ENCODE results near the gene ATP11B.
"Not testable (repeated sequence)": the region's sequence is repeated elsewhere in the genome, so short reads cannot be mapped to it uniquely, and the experiment has no call there.

ATP11B gene

GRCh38 chr3:182870917-182871316 lies 77.6 kb downstream of the ATP11B start:
- not testable (repeated sequence) for DNase-seq; H3K9me3 ChIP-seq (ENCODE audit: control insufficient read depth, low read length); H3K27ac ChIP-seq (ENCODE audit: insufficient read depth, low read length, poor library complexity, severe bottlenecking); H3K4me1 ChIP-seq (ENCODE audit: control insufficient read depth, insufficient read depth, low read length, poor library complexity, severe bottlenecking); H3K27me3 ChIP-seq (replicated peaks; ENCODE audit: control insufficient read depth, insufficient read depth, low read length, poor library complexity, severe bottlenecking); H3K4me3 ChIP-seq (ENCODE audit: insufficient read depth, low read depth, low read length, poor library complexity, severe bottlenecking)
- peaks cover 78% of the 10 kb centered on the region for H3K36me3 ChIP-seq (ENCODE audit: control insufficient read depth, insufficient read depth, low read length)

- no peak for DNase-seq
- no peaks in the 10 kb centered on the region for H3K9me3 ChIP-seq (ENCODE audit: control insufficient read depth, low read length)
- no peak overlapping the region for H3K27ac ChIP-seq (ENCODE audit: insufficient read depth, low read length, poor library complexity, severe bottlenecking)
- no peak overlapping the region for H3K4me3 ChIP-seq (ENCODE audit: insufficient read depth, low read depth, low read length, poor library complexity, severe bottlenecking)
- peaks cover 37% of the 10 kb centered on the region for H3K36me3 ChIP-seq (ENCODE audit: control insufficient read depth, insufficient read depth, low read length)
- no peaks in the 10 kb centered on the region for H3K4me1 ChIP-seq (ENCODE audit: control insufficient read depth, insufficient read depth, low read length, poor library complexity, severe bottlenecking)
- H3K27me3 ChIP-seq (replicated peaks; ENCODE audit: control insufficient read depth, insufficient read depth, low read length, poor library complexity, severe bottlenecking) = no peaks in the 10 kb centered on the region
Observed at GRCh38 chr3:182879031-182879611, 85.8 kb downstream of the ATP11B start.

- Histone ChIP-seq H3K4me1 (ENCODE audit: control insufficient read depth, insufficient read depth, low read length, poor library complexity, severe bottlenecking) (no peaks in the 10 kb centered on the region), H3K27me3 (replicated peaks; ENCODE audit: control insufficient read depth, insufficient read depth, low read length, poor library complexity, severe bottlenecking) (no peaks in the 10 kb centered on the region), H3K9me3 (ENCODE audit: control insufficient read depth, low read length) (no peaks in the 10 kb centered on the region), H3K27ac (ENCODE audit: insufficient read depth, low read length, poor library complexity, severe bottlenecking) (no peak overlapping the region), H3K4me3 (ENCODE audit: insufficient read depth, low read depth, low read length, poor library complexity, severe bottlenecking) (no peak overlapping the region), H3K36me3 (ENCODE audit: control insufficient read depth, insufficient read depth, low read length) (peaks cover 34% of the 10 kb centered on the region)
- no peak for DNase-seq
Observed at GRCh38 chr3:182886497-182886896, 93.2 kb downstream of the ATP11B start.

GRCh38 chr3:182889948-182890629 lies 96.8 kb downstream of the ATP11B start:
- no peaks in the 10 kb centered on the region for H3K9me3 ChIP-seq (ENCODE audit: control insufficient read depth, low read length)
- H3K27ac ChIP-seq (ENCODE audit: insufficient read depth, low read length, poor library complexity, severe bottlenecking) = no peak overlapping the region
- no peaks in the 10 kb centered on the region for H3K27me3 ChIP-seq (replicated peaks; ENCODE audit: control insufficient read depth, insufficient read depth, low read length, poor library complexity, severe bottlenecking)
- H3K36me3 ChIP-seq (ENCODE audit: control insufficient read depth, insufficient read depth, low read length) = peaks cover 44% of the 10 kb centered on the region
- H3K4me1 ChIP-seq (ENCODE audit: control insufficient read depth, insufficient read depth, low read length, poor library complexity, severe bottlenecking) = no peaks in the 10 kb centered on the region
- H3K4me3 ChIP-seq (ENCODE audit: insufficient read depth, low read depth, low read length, poor library complexity, severe bottlenecking) = no peak overlapping the region
- DNase-seq = no peak

GRCh38 chr3:182891364-182891763 lies 98.1 kb downstream of the ATP11B start:
- H3K27me3 ChIP-seq (replicated peaks; ENCODE audit: control insufficient read depth, insufficient read depth, low read length, poor library complexity, severe bottlenecking) = no peaks in the 10 kb centered on the region
- H3K4me1 ChIP-seq (ENCODE audit: control insufficient read depth, insufficient read depth, low read length, poor library complexity, severe bottlenecking) = no peaks in the 10 kb centered on the region
- no peak for DNase-seq
- peaks cover 44% of the 10 kb centered on the region for H3K36me3 ChIP-seq (ENCODE audit: control insufficient read depth, insufficient read depth, low read length)
- no peak overlapping the region for H3K4me3 ChIP-seq (ENCODE audit: insufficient read depth, low read depth, low read length, poor library complexity, severe bottlenecking)
- H3K27ac ChIP-seq (ENCODE audit: insufficient read depth, low read length, poor library complexity, severe bottlenecking) = no peak overlapping the region
- no peaks in the 10 kb centered on the region for H3K9me3 ChIP-seq (ENCODE audit: control insufficient read depth, low read length)

- Histone ChIP-seq H3K27me3 (replicated peaks; ENCODE audit: control insufficient read depth, insufficient read depth, low read length, poor library complexity, severe bottlenecking) (no peaks in the 10 kb centered on the region), H3K27ac (ENCODE audit: insufficient read depth, low read length, poor library complexity, severe bottlenecking) (no peak overlapping the region), H3K9me3 (ENCODE audit: control insufficient read depth, low read length) (no peaks in the 10 kb centered on the region), H3K4me1 (ENCODE audit: control insufficient read depth, insufficient read depth, low read length, poor library complexity, severe bottlenecking) (no peaks in the 10 kb centered on the region), H3K4me3 (ENCODE audit: insufficient read depth, low read depth, low read length, poor library complexity, severe bottlenecking) (no peak overlapping the region), H3K36me3 (ENCODE audit: control insufficient read depth, insufficient read depth, low read length) (peaks cover 47% of the 10 kb centered on the region)
- no peak for DNase-seq
Observed at GRCh38 chr3:182892226-182892625, 98.9 kb downstream of the ATP11B start.

GRCh38 chr3:182895513-182896112 lies 102.3 kb downstream of the ATP11B start:
- Histone ChIP-seq H3K9me3 (ENCODE audit: control insufficient read depth, low read length) (no peaks in the 10 kb centered on the region), H3K4me1 (ENCODE audit: control insufficient read depth, insufficient read depth, low read length, poor library complexity, severe bottlenecking) (no peaks in the 10 kb centered on the region), H3K27ac (ENCODE audit: insufficient read depth, low read length, poor library complexity, severe bottlenecking) (no peak overlapping the region), H3K36me3 (ENCODE audit: control insufficient read depth, insufficient read depth, low read length) (peaks cover 43% of the 10 kb centered on the region), H3K4me3 (ENCODE audit: insufficient read depth, low read depth, low read length, poor library complexity, severe bottlenecking) (no peak overlapping the region), H3K27me3 (replicated peaks; ENCODE audit: control insufficient read depth, insufficient read depth, low read length, poor library complexity, severe bottlenecking) (no peaks in the 10 kb centered on the region)
- DNase-seq = no peak

GRCh38 chr3:182896553-182896952 lies 103.2 kb downstream of the ATP11B start:
- H3K4me3 ChIP-seq (ENCODE audit: insufficient read depth, low read depth, low read length, poor library complexity, severe bottlenecking) = no peak overlapping the region
- H3K27ac ChIP-seq (ENCODE audit: insufficient read depth, low read length, poor library complexity, severe bottlenecking) = no peak overlapping the region
- no peak for DNase-seq
- no peaks in the 10 kb centered on the region for H3K9me3 ChIP-seq (ENCODE audit: control insufficient read depth, low read length)
- H3K27me3 ChIP-seq (replicated peaks; ENCODE audit: control insufficient read depth, insufficient read depth, low read length, poor library complexity, severe bottlenecking) = no peaks in the 10 kb centered on the region
- H3K4me1 ChIP-seq (ENCODE audit: control insufficient read depth, insufficient read depth, low read length, poor library complexity, severe bottlenecking) = no peaks in the 10 kb centered on the region
- H3K36me3 ChIP-seq (ENCODE audit: control insufficient read depth, insufficient read depth, low read length) = peaks cover 38% of the 10 kb centered on the region

- DNase-seq = no peak
- no peaks in the 10 kb centered on the region for H3K27me3 ChIP-seq (replicated peaks; ENCODE audit: control insufficient read depth, insufficient read depth, low read length, poor library complexity, severe bottlenecking)
- H3K4me3 ChIP-seq (ENCODE audit: insufficient read depth, low read depth, low read length, poor library complexity, severe bottlenecking) = no peak overlapping the region
- peaks cover 45% of the 10 kb centered on the region for H3K36me3 ChIP-seq (ENCODE audit: control insufficient read depth, insufficient read depth, low read length)
- H3K4me1 ChIP-seq (ENCODE audit: control insufficient read depth, insufficient read depth, low read length, poor library complexity, severe bottlenecking) = no peaks in the 10 kb centered on the region
- H3K9me3 ChIP-seq (ENCODE audit: control insufficient read depth, low read length) = no peaks in the 10 kb centered on the region
- no peak overlapping the region for H3K27ac ChIP-seq (ENCODE audit: insufficient read depth, low read length, poor library complexity, severe bottlenecking)
Observed at GRCh38 chr3:182902236-182902635, 108.9 kb downstream of the ATP11B start.

GRCh38 chr3:182904164-182904563 lies 110.9 kb downstream of the ATP11B start:
- Histone ChIP-seq H3K36me3 (ENCODE audit: control insufficient read depth, insufficient read depth, low read length) (peaks cover 33% of the 10 kb centered on the region), H3K27me3 (replicated peaks; ENCODE audit: control insufficient read depth, insufficient read depth, low read length, poor library complexity, severe bottlenecking) (no peaks in the 10 kb centered on the region), H3K4me3 (ENCODE audit: insufficient read depth, low read depth, low read length, poor library complexity, severe bottlenecking) (no peak overlapping the region), H3K4me1 (ENCODE audit: control insufficient read depth, insufficient read depth, low read length, poor library complexity, severe bottlenecking) (no peaks in the 10 kb centered on the region), H3K27ac (ENCODE audit: insufficient read depth, low read length, poor library complexity, severe bottlenecking) (no peak overlapping the region), H3K9me3 (ENCODE audit: control insufficient read depth, low read length) (no peaks in the 10 kb centered on the region)
- DNase-seq = no peak

All from effector memory CD4-positive, alpha-beta T cell (primary cell).